DND-41 (cell line): ENCODE results near the gene MIS18BP1.

Source experiments
- EZH2 ChIP-seq: IDR thresholded peaks from 3 replicates; pipeline ENCODE4 v1.6.1; 2012; ENCODE audit warnings: borderline replicate concordance, low read depth, mild to moderate bottlenecking, moderate library complexity, low read length, inconsistent platforms; ENCODE audit not compliant: severe bottlenecking
- TF ChIP-seq, protein P1 (sequence below): IDR thresholded peaks from 2 replicates; pipeline ENCODE4 v1.5.1; 2012; ENCODE audit warnings: borderline replicate concordance, low read length, moderate library complexity, mild to moderate bottlenecking; ENCODE audit not compliant: poor library complexity, severe bottlenecking; ENCODE audit errors: extremely low read depth

DNA sequence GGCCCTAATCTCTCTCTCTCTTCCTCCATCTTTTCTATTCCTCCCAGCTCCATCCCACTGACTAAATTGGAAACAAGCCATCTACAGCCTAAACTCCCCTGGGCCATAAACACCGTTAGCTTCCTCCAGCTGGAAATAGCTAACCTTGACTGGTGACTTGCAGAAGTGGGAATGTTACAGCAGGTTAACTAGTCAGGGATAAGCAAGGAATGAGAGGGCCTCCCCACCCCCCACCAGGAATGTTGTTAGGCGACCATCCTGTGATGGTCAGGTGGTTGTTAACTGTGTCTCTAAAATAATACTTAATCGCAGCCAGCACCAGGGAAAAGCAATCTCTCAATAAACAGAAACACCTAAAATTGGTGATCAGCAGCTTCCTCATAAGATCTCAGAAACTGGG lies 40.8 kb downstream of the MIS18BP1 start:
- TF ChIP-seq, protein P1, sequence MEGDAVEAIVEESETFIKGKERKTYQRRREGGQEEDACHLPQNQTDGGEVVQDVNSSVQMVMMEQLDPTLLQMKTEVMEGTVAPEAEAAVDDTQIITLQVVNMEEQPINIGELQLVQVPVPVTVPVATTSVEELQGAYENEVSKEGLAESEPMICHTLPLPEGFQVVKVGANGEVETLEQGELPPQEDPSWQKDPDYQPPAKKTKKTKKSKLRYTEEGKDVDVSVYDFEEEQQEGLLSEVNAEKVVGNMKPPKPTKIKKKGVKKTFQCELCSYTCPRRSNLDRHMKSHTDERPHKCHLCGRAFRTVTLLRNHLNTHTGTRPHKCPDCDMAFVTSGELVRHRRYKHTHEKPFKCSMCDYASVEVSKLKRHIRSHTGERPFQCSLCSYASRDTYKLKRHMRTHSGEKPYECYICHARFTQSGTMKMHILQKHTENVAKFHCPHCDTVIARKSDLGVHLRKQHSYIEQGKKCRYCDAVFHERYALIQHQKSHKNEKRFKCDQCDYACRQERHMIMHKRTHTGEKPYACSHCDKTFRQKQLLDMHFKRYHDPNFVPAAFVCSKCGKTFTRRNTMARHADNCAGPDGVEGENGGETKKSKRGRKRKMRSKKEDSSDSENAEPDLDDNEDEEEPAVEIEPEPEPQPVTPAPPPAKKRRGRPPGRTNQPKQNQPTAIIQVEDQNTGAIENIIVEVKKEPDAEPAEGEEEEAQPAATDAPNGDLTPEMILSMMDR: no peak
- TF ChIP-seq EZH2: no peak
